H1 (cell line): ENCODE data around the gene RFX2. TPM values are rescaled to one million over a fixed set of nuclear protein-coding genes. Genes with fewer than 3 reads are reported as not detected.

Source experiments
- CTCF ChIA-PET: fragments of 300-600 bp; sonication (Branson Sonifier 250); formaldehyde crosslinking; loops from one replicate; lab custom pipeline; 2021; ENCODE audit not compliant: partially characterized antibody; lab: Charles Lee
- POLR2A ChIA-PET: fragments of 300-600 bp; sonication (Branson Sonifier 250); formaldehyde crosslinking; loops from one replicate; lab custom pipeline; 2021; ENCODE audit warnings: inconsistent platforms; ENCODE audit not compliant: partially characterized antibody; lab: Charles Lee
- DNase-seq, 2 experiments: peaks; one replicate each; pipeline versions ENCODE4 v3.0.0 to v3.0.0-alpha.2; 2010 to 2022; ENCODE audit warnings: low spot score in 2 of 2, low read depth in 1 of 2, mixed read lengths in 1 of 2
- FAIRE-seq: peaks from 2 replicates; lab custom pipeline; 2011; peaks lifted over from hg19 to GRCh38; lab: Jason Lieb, UNC
- H2AFZ ChIP-seq: 2 replicates; pipeline ENCODE4 v1.8.1; 2012; ENCODE audit warnings: low read length, inconsistent platforms
- H2AK5ac ChIP-seq: 2 replicates; pipeline ENCODE4 v1.6.1; 2013; ENCODE audit warnings: low read depth, low read length
- H2BK120ac ChIP-seq: replicated peaks from 2 replicates; pipeline ENCODE3; 2013; ENCODE audit warnings: low read depth, low read length, inconsistent platforms
- H2BK12ac ChIP-seq: 2 replicates; pipeline ENCODE4 v1.6.1; 2013; ENCODE audit warnings: low read depth, low read length
- H2BK15ac ChIP-seq: 2 replicates; pipeline ENCODE4 v1.6.1; 2013; ENCODE audit warnings: low read length
- H2BK20ac ChIP-seq: 2 replicates; pipeline ENCODE4 v1.6.1; 2013; ENCODE audit warnings: low read length
- H2BK5ac ChIP-seq: 2 replicates; pipeline ENCODE4 v1.6.1; 2013; ENCODE audit warnings: low read depth, low read length
- H3K14ac ChIP-seq: 2 replicates; pipeline ENCODE4 v1.6.1; 2013; ENCODE audit warnings: inconsistent platforms; ENCODE audit not compliant: insufficient read length
- H3K18ac ChIP-seq: 2 replicates; pipeline ENCODE4 v1.6.1; 2013; ENCODE audit warnings: low read length; ENCODE audit errors: extremely low read depth
- H3K23ac ChIP-seq: 2 replicates; pipeline ENCODE4 v1.6.1; 2013; ENCODE audit warnings: inconsistent platforms; ENCODE audit not compliant: insufficient read length
- H3K23me2 ChIP-seq: 2 replicates; pipeline ENCODE4 v1.6.1; 2013; ENCODE audit warnings: low read depth, low read length
- H3K27ac ChIP-seq: 2 replicates; pipeline ENCODE4 v1.6.1; 2011; ENCODE audit warnings: low read depth, low read length, inconsistent platforms
- H3K27me3 ChIP-seq, 4 experiments: replicated peaks in 1 of 4; 1 replicate in 1 of 4; 2 replicates in 3 of 4; pipeline versions ENCODE4 v1.6.1 to v1.8.1; 2011 to 2013; ENCODE audit warnings: low read length in 3 of 4, mild to moderate bottlenecking in 3 of 4, inconsistent platforms in 2 of 4, mixed read lengths in 2 of 4, moderate library complexity in 1 of 4; ENCODE audit not compliant: control insufficient read depth in 3 of 4, insufficient read depth in 3 of 4; ENCODE audit errors: extremely low read depth in 1 of 4
- H3K36me3 ChIP-seq, 4 experiments: 2 replicates each; pipeline versions ENCODE4 v1.6.1 to v1.8.1; 2011 to 2013; ENCODE audit warnings: mild to moderate bottlenecking in 4 of 4, low read length in 3 of 4, moderate library complexity in 2 of 4, control low read depth in 1 of 4, inconsistent platforms in 1 of 4; ENCODE audit not compliant: insufficient read depth in 4 of 4, control insufficient read depth in 2 of 4
- H3K4ac ChIP-seq: replicated peaks from 2 replicates; pipeline ENCODE3; 2013; ENCODE audit warnings: low read length, low read depth, mixed read lengths, inconsistent platforms; ENCODE audit not compliant: insufficient read length
- H3K4me1 ChIP-seq, 4 experiments: replicated peaks in 1 of 4; 1 replicate in 1 of 4; 2 replicates in 3 of 4; pipeline versions ENCODE4 v1.6.1 to v1.8.1; 2011 to 2013; ENCODE audit warnings: low read length in 3 of 4, inconsistent platforms in 2 of 4, mixed read lengths in 1 of 4; ENCODE audit not compliant: insufficient read depth in 4 of 4, control insufficient read depth in 3 of 4
- H3K4me2 ChIP-seq, 2 experiments: 2 replicates each; pipeline versions ENCODE4 v1.6.1 to v1.8.1; 2011 to 2013; ENCODE audit warnings: low read depth in 2 of 2, low read length in 2 of 2, control low read depth in 1 of 2, inconsistent platforms in 1 of 2, mild to moderate bottlenecking in 1 of 2; ENCODE audit not compliant: insufficient read depth in 1 of 2
- H3K4me3 ChIP-seq, 4 experiments: fragments of 200-600, 300-600 bp in 1 of 4; sonication (generic), shearing (Covaris generic), sonication (Bioruptor Twin) in 1 of 4; 2 replicates each; pipeline versions ENCODE4 v1.5.1 to v1.8.1; 2011 to 2016; ENCODE audit warnings: low read length in 4 of 4, low read depth in 3 of 4, control low read depth in 2 of 4, inconsistent platforms in 2 of 4, mild to moderate bottlenecking in 2 of 4, mixed read lengths in 1 of 4, moderate library complexity in 1 of 4; ENCODE audit not compliant: insufficient read depth in 2 of 4; ENCODE audit errors: extremely low read depth in 1 of 4
- H3K56ac ChIP-seq: replicated peaks from 2 replicates; pipeline ENCODE3; 2013; ENCODE audit warnings: low read depth, mild to moderate bottlenecking, mixed read lengths, low read length, inconsistent platforms; ENCODE audit not compliant: insufficient read length
- H3K79me1 ChIP-seq: 2 replicates; pipeline ENCODE4 v1.6.1; 2013; ENCODE audit warnings: low read depth, low read length, control low read depth
- H3K79me2 ChIP-seq, 2 experiments: 2 replicates each; pipeline versions ENCODE4 v1.6.1 to v1.8.1; 2012 to 2013; ENCODE audit warnings: low read length in 2 of 2, mild to moderate bottlenecking in 2 of 2, inconsistent platforms in 1 of 2; ENCODE audit not compliant: insufficient read depth in 2 of 2, control insufficient read depth in 1 of 2
- H3K9ac ChIP-seq, 4 experiments: replicated peaks in 1 of 4; 1 replicate in 1 of 4; 2 replicates in 3 of 4; pipeline versions ENCODE4 v1.6.1 to v1.8.1; 2011 to 2013; ENCODE audit warnings: low read depth in 3 of 4, low read length in 3 of 4, control low read depth in 2 of 4, mild to moderate bottlenecking in 2 of 4, moderate library complexity in 2 of 4, inconsistent platforms in 1 of 4; ENCODE audit errors: extremely low read depth in 1 of 4
- H3K9me3 ChIP-seq, 2 experiments: 2 replicates each; pipeline versions ENCODE4 v1.6.1 to v1.8.1; 2012 to 2013; ENCODE audit warnings: mild to moderate bottlenecking in 2 of 2, moderate library complexity in 2 of 2, control low read depth in 1 of 2, inconsistent platforms in 1 of 2, low read depth in 1 of 2, low read length in 1 of 2, mixed read lengths in 1 of 2; ENCODE audit not compliant: insufficient read depth in 2 of 2
- H4K20me1 ChIP-seq, 2 experiments: replicated peaks in 1 of 2; 2 replicates each; pipeline versions ENCODE3 to v1.8.1; 2011 to 2013; ENCODE audit warnings: inconsistent platforms in 2 of 2, low read length in 2 of 2, mild to moderate bottlenecking in 1 of 2; ENCODE audit not compliant: insufficient read depth in 2 of 2, control insufficient read depth in 1 of 2
- H4K5ac ChIP-seq: 2 replicates; pipeline ENCODE4 v1.6.1; 2013; ENCODE audit warnings: low read length, low read depth, mixed read lengths, inconsistent platforms; ENCODE audit not compliant: insufficient read length
- H4K8ac ChIP-seq: 2 replicates; pipeline ENCODE4 v1.8.0; 2013; ENCODE audit warnings: mild to moderate bottlenecking, moderate library complexity, low read length, inconsistent platforms; ENCODE audit not compliant: insufficient read depth; ENCODE audit errors: extremely low read depth
- H4K91ac ChIP-seq: replicated peaks from 2 replicates; pipeline ENCODE3; 2013; ENCODE audit warnings: low read length, mixed read lengths, inconsistent platforms; ENCODE audit not compliant: insufficient read length
- ASH2L ChIP-seq: fragments of 200-600, 300-600 bp; sonication (generic); IDR thresholded peaks from one replicate; pipeline ENCODE4 v1.7.1; 2017; ENCODE audit warnings: low read length
- CBX8 ChIP-seq: fragments of 300-800, 300-1000 bp; sonication (generic); IDR thresholded peaks from 2 replicates; pipeline ENCODE4 v1.7.1; 2016; ENCODE audit warnings: low read depth, low read length, borderline replicate concordance
- KDM1A ChIP-seq: fragments of 200-600, 300-600 bp; sonication (generic); IDR thresholded peaks from 2 replicates; pipeline ENCODE4 v1.7.1; 2016; ENCODE audit warnings: mild to moderate bottlenecking, low read length, borderline replicate concordance
- POLR2A ChIP-seq, 2 experiments: IDR thresholded peaks; 1 replicate in 1 of 2; 2 replicates in 1 of 2; pipeline ENCODE4 v1.6.1; 2011; ENCODE audit warnings: low read depth in 2 of 2, low read length in 2 of 2, mild to moderate bottlenecking in 2 of 2; ENCODE audit errors: control extremely low read depth in 1 of 2
- TAF7 ChIP-seq: optimal IDR thresholded peaks from 2 replicates; pipeline ENCODE3; 2011; ENCODE audit warnings: low read depth, mild to moderate bottlenecking, inconsistent platforms, low read length, moderate library complexity, borderline replicate concordance
- WGBS, 2 experiments: shearing (Covaris generic) in 1 of 2; methylation state at CpG; one replicate each; pipeline versions ENCODE4 v1.1.6 to v1.1.7; 2013 to 2015; ENCODE audit warnings: low lambda C conversion rate in 2 of 2, mixed read lengths in 2 of 2, inconsistent platforms in 1 of 2, low coverage in 1 of 2, missing lambda C conversion rate in 1 of 2; ENCODE audit not compliant: insufficient replicate concordance in 2 of 2, insufficient coverage in 1 of 2, insufficient read length in 1 of 2; ENCODE audit errors: extremely low coverage in 1 of 2, missing lambda C conversion rate in 1 of 2; 5-methylcytosine and 5-hydroxymethylcytosine counted together
- polyA plus RNA-seq, 7 experiments: library from polyadenylated mRNA; depleted of rRNA in 3 of 7; stranded (reverse) in 5 of 7; unstranded in 2 of 7; fragments of >200 nt in 5 of 7; fragments of 200-250 nt in 2 of 7; gene quantifications; 1 replicate in 5 of 7; 2 replicates in 1 of 7; 4 replicates in 1 of 7; pipeline versions ENCODE4 v1.2.1 to v1.2.3, GENCODE V29; 2011 to 2013; ENCODE audit warnings: missing spikeins in 2 of 7, mixed read lengths in 2 of 7
- total RNA-seq: library from RNA; stranded (reverse); fragmentation: NEBNext Ultra II Directional; extraction: Animal tissue kit (Norgen Biotek cat#: 25700); gene quantifications from 2 replicates; pipeline ENCODE4 v1.2.1, GENCODE V29; 2021

Gene RFX2
- total and polyA plus RNA-seq, 2 of the 8 experiments (the other 6 are each of a cell fraction or from before 2014, with no cell fraction given) = 4.8 to 5.3 TPM

GRCh38 chr19:5992756-5993155, 117.5 kb downstream of the RFX2 start:
- Histone ChIP-seq H3K4me3 (no peak overlapping the region), H3K79me2 (no peaks in the 10 kb centered on the region), H3K14ac (no peak overlapping the region), H2BK12ac (no peak overlapping the region), H2BK15ac (no peak overlapping the region), H3K56ac (no peak overlapping the region), H3K4me2 (no peak overlapping the region), H2BK5ac (no peak overlapping the region), H3K4ac (no peak overlapping the region), H4K91ac (no peak overlapping the region), H2BK120ac (no peak overlapping the region), H3K9me3 (0 out of 4 replicates have a peak, but pooled peaks cover 0 to 2% of the 10 kb centered on the region in 2 experiments), H4K8ac (no peak overlapping the region), H4K5ac (no peak overlapping the region), H3K27ac (no peak overlapping the region), H3K27me3 (peaks cover 0 to 3% (median 0%) of the 10 kb centered on the region in 4 experiments; a peak in 2 of 7 replicates), H3K23ac (no peak overlapping the region), H2AK5ac (no peak overlapping the region), H3K9ac (no peak overlapping the region), H2BK20ac (no peak overlapping the region), H4K20me1 (no peaks in the 10 kb centered on the region), H2AFZ (no peak overlapping the region), H3K4me1 (peaks cover 0 to 3% (median 0%) of the 10 kb centered on the region in 4 experiments; a peak in 2 of 7 replicates), H3K23me2 (no peaks in the 10 kb centered on the region; the same call in 1 of the 2 replicates), H3K36me3 (no peaks in the 10 kb centered on the region), H3K18ac (no peak overlapping the region), H3K79me1 (no peaks in the 10 kb centered on the region)
- no peak for DNase-seq
- 90% methylated on average over 11 of the region's 11 CpGs; no CpG with 5 or more reads in 1 of the 2 experiments for WGBS, 2 experiments
- no peak for FAIRE-seq
- CTCF ChIA-PET = interaction anchor here (0.6 to 3.5 kb wide), 7 partner anchors 25 to 308 kb away, joined by 3 to 34 read pairs (median 4); no protein-coding TSS in a partner anchor
- POLR2A ChIA-PET = interaction anchor here (0.6 to 1.6 kb wide), 4 partner anchors 13 to 28 kb away, joined by 3 to 7 read pairs (median 4); no protein-coding TSS in a partner anchor
- TF ChIP-seq POLR2A (IDR thresholded peaks at IDR 0.05; ENCODE audit: control extremely low read depth in 1 of 2, low read depth in 2 of 2, low read length in 2 of 2) (no peak), CBX8 (no peak), KDM1A (no peak), TAF7 (no peak), ASH2L (no peak)
